Thyroid gland (tissue), 4 donors: Measurements from ENCODE around the gene DENND2C.

Experiments
- CTCF ChIP-seq, 6 experiments: fragments of 200-600 bp in 3 of 6; fragments of 450-650 bp in 3 of 6; sonication (generic) in 3 of 6; IDR thresholded peaks; one replicate each; pipeline ENCODE4 v1.5.1; 2016 to 2019; ENCODE audit warnings: antibody characterized with exemption in 6 of 6, mild to moderate bottlenecking in 2 of 6, inconsistent platforms in 1 of 6, moderate library complexity in 1 of 6
- POLR2A ChIP-seq, 2 donors: fragments of 450-650 bp; IDR thresholded peaks; one replicate each; pipeline ENCODE4 v1.6.1; 2017; ENCODE audit warnings: antibody characterized with exemption in 2 of 2, mild to moderate bottlenecking in 2 of 2, moderate library complexity in 1 of 2

- no peak for TF ChIP-seq CTCF (IDR thresholded peaks at IDR 0.05)
- no peak for TF ChIP-seq POLR2A (IDR thresholded peaks at IDR 0.05)
Observed at GRCh38 chr1:114586513-114587047, 83.3 kb downstream of the DENND2C start.
